BJ (cell line): ENCODE data around the gene KIF15. TPM values are rescaled to one million over a fixed set of nuclear protein-coding genes. Genes with fewer than 3 reads are reported as not detected.

ENCODE experiments used
- CTCF ChIA-PET: fragments of 350-600 bp; formaldehyde crosslinking; extraction: SDS; loops from one replicate; lab custom pipeline; 2021; ENCODE audit warnings: antibody characterized with exemption, inconsistent platforms; lab: Yijun Ruan, JAX
- POLR2A ChIA-PET: fragments of 300-600 bp; sonication (Branson Sonifier 250); formaldehyde crosslinking; extraction: SDS; loops from one replicate; lab custom pipeline; 2021; ENCODE audit warnings: antibody characterized with exemption; lab: Charles Lee
- DNase-seq: peaks from one replicate; pipeline ENCODE4 v3.0.0-alpha.2; 2011; ENCODE audit warnings: low read depth
- H3K27me3 ChIP-seq: 2 replicates; pipeline ENCODE4 v1.6.0; 2011; ENCODE audit warnings: low read length; ENCODE audit not compliant: control insufficient read depth, insufficient read depth
- H3K36me3 ChIP-seq: 2 replicates; pipeline ENCODE4 v1.5.1; 2011; ENCODE audit warnings: low read length; ENCODE audit not compliant: control insufficient read depth, insufficient read depth
- H3K4me3 ChIP-seq: 2 replicates; pipeline ENCODE4 v1.5.1; 2011; ENCODE audit warnings: low read depth, mild to moderate bottlenecking, control low read depth, low read length
- CTCF ChIP-seq: IDR thresholded peaks from 2 replicates; pipeline ENCODE4 v1.5.1; 2011; ENCODE audit warnings: low read depth, mild to moderate bottlenecking, control low read depth, inconsistent platforms, low read length, moderate library complexity; ENCODE audit not compliant: insufficient read depth
- polyA plus RNA-seq: library from polyadenylated mRNA; depleted of rRNA; stranded (reverse); fragments of >200 nt; gene quantifications from 2 replicates; pipeline ENCODE4 v1.2.3, GENCODE V29; 2011

The KIF15 gene
- polyA plus RNA-seq, 1 experiment, result 2.0 TPM

- H3K4me3 ChIP-seq, result no peak overlapping the region
- ChIA-PET CTCF (interaction anchor here (1.0 kb wide), 1 partner anchor 125 kb away, joined by 3 read pairs; no protein-coding TSS in a partner anchor), POLR2A (no interaction called here)
- no peak for TF ChIP-seq CTCF
- no peaks in the 10 kb centered on the region for H3K27me3 ChIP-seq
- DNase-seq, result no peak
- H3K36me3 ChIP-seq, result no peaks in the 10 kb centered on the region
Observed at GRCh38 chr3:44887101-44887500, 125.5 kb downstream of the KIF15 start.

GRCh38 chr3:44890258-44890657 lies 128.7 kb downstream of the KIF15 start:
- TF ChIP-seq CTCF, result no peak
- CTCF ChIA-PET, result no interaction called here
- Histone ChIP-seq H3K4me3 (no peak overlapping the region), H3K27me3 (no peaks in the 10 kb centered on the region), H3K36me3 (no peaks in the 10 kb centered on the region)
- DNase-seq, result no peak
- POLR2A ChIA-PET, result no interaction called here

GRCh38 chr3:44890852-44891251 lies 129.3 kb downstream of the KIF15 start:
- no peak for TF ChIP-seq CTCF
- CTCF ChIA-PET, result interaction anchor here (0.6 kb wide), 1 partner anchor 11 kb away, joined by 3 read pairs; no protein-coding TSS in a partner anchor
- no peaks in the 10 kb centered on the region for H3K27me3 ChIP-seq
- H3K36me3 ChIP-seq, result no peaks in the 10 kb centered on the region
- H3K4me3 ChIP-seq, result no peak overlapping the region
- no peak for DNase-seq
- POLR2A ChIA-PET, result no interaction called here

- ChIA-PET CTCF (no interaction called here), POLR2A (interaction anchor here (0.6 kb wide), 1 partner anchor 12 kb away, joined by 3 read pairs; no protein-coding TSS in a partner anchor)
- DNase-seq, result no peak
- Histone ChIP-seq H3K4me3 (no peak overlapping the region), H3K27me3 (no peaks in the 10 kb centered on the region), H3K36me3 (no peaks in the 10 kb centered on the region)
- TF ChIP-seq CTCF, result no peak
Observed at GRCh38 chr3:44892689-44893088, 131.1 kb downstream of the KIF15 start.

GRCh38 chr3:44893097-44893496 lies 131.5 kb downstream of the KIF15 start:
- no peak for TF ChIP-seq CTCF
- ChIA-PET CTCF (no interaction called here), POLR2A (no interaction called here)
- H3K4me3 ChIP-seq, result no peak overlapping the region
- no peaks in the 10 kb centered on the region for H3K36me3 ChIP-seq
- no peak for DNase-seq
- H3K27me3 ChIP-seq, result no peaks in the 10 kb centered on the region
